ENCODE data around the gene GABRR3.

GABRR3 gene

DNA sequence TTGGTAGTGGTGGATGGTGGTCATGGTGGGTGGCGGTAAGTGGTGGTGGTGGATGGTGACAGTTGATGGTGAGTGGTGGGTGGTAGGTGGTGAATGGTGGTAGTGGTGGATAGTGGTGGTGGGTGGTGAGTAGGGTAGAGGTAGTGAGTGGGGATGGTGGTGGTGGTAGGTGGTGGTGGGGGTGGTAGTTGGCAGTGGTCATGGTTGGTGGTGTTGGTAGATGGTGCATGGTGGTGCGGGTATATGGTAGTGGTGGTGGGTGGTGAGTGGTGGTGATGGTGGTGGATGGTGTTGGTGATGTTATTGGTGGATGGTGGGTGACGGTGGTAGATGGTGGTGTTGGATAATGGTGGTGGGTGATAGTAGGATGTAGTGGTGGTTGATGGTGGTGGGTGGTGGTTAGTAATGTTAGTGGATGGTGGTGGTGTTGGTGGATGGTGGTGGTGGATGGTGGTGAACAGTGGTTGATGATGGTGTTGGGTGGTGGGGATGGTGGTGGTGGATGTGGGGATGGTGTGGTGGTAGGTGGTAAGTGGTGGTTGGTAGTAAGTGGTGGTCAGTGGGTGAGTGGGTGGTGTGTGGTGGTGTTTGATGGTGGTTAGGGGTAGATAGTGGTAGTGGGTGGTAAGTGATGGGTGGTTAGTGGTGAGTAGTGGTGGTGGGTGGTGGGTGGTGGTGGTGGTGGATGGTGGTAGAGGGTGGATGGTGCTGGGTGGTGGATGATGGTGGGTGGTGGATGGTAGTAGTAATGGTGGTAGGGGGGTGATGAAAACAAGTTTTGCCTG is 46.1 kb downstream of the GABRR3 start:
- no peak for DNase-seq

GRCh38 chr3:97987306-97987705 is 47.8 kb downstream of the GABRR3 start:
- DNase-seq: no peak

GRCh38 chr3:97983933-97984491 is 51.1 kb downstream of the GABRR3 start:
- DNase-seq: no peak

DNA sequence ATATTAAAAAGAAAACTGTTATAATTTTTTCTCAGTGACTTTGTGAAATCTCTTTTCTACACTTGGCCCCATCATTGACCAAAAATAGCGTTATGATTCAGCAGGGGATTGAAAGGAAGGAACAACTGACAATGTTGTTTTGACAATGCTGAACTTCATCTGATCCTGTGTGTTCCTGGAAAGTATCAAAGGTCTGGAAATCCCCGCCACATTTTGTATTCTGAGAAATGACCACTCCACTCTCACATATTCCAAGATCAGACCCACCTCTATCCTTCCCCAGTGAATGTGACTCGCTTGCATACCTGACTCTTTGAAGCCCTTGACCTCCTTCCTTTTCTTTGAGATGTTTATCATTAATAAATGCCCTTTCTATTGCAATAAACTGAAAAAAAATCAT is 53.2 kb downstream of the GABRR3 start:
- no peak for DNase-seq

DNA sequence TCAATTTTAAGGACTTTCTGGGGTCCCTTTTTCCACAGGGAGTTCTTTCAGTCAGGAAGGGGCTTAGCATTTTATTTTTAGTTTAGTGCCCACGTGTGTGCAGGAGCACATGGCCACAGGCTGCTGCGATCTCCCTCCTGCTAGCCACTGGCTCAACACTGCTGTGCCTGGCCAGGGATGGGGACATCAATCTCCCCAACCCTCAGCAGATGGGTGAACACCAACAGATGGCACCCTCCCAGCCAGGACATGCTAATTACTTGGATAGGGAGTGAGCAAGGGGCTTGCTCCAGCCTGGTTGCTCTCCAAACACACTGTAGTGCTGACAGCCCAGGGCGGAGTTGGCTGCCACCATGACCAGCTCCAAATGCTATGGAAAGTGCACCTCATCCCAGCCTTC is 55.5 kb downstream of the GABRR3 start:
- DNase-seq: no peak

DNA sequence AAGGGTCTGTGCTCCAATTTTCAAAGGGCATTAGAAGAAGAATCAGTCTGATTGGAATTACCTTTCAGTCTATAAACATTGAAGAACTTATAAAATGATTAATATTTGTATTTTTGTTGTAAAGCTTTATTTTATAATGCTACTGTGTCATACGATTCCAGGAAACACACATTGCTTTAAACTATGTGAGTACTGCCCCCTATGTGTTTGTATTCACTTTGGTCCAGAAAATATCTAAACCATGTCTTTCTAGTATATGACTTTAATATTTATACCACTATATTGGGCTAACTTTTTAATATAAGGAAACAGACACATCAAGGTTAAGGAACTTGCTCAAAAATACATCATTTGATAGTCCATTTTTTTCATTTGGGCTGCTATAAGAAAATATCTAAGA is 59.6 kb downstream of the GABRR3 start:
- no peak for DNase-seq

- no peak for DNase-seq
Measured at GRCh38 chr3:97974996-97975395, 60.1 kb downstream of the GABRR3 start.

- no peak for DNase-seq
Measured at GRCh38 chr3:97972976-97973375, 62.1 kb downstream of the GABRR3 start.

DNA sequence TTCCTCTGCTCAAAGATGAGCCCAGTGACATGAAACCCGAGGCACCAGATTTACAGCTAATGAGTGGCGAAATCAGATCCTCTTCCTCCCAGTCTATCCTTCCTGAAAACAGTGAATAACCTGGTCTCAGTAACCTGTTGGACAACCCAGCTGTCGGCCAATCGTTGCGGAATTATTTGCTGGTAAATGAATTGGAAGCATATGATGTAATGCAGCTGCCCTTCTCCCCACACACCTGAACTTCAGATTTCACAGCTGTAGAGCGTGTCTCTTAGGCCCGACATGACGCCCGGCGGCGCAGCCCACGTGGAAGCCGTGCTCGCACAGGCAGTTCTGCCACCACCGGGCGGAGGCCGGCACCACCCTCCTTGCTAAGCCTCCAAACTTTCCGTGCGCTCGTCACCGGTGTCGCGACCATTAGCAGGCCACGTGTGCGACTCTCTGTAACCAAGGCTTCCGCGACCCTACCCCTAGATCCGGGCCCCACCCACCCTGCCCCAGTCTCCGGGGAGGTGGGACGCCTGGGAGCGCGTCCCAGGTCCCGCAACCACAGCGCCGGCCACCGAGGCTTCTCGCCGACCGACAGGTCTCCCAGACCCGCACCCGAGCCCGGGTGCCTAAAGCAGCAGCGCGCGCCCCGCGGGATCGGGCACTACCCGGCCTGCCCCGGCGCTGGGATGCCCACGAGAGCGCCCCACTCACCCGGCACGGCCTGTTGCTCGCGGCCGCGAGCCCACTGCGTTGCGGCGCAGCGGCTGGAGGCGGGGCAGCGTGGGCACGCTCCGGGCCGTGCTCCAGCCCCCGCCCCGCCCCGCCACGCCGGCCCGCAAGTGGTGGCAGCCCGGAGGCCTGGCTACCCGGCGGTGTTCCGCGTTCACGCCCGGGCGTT is 63.2 kb downstream of the GABRR3 start, which contains the start of gene RIOX2:
RIOX2 (minus strand) TSS at position 753 of the 889 bp plus-strand sequence. CDS start 4,838 bp downstream, outside the sequence.
- no peak for DNase-seq

DNA sequence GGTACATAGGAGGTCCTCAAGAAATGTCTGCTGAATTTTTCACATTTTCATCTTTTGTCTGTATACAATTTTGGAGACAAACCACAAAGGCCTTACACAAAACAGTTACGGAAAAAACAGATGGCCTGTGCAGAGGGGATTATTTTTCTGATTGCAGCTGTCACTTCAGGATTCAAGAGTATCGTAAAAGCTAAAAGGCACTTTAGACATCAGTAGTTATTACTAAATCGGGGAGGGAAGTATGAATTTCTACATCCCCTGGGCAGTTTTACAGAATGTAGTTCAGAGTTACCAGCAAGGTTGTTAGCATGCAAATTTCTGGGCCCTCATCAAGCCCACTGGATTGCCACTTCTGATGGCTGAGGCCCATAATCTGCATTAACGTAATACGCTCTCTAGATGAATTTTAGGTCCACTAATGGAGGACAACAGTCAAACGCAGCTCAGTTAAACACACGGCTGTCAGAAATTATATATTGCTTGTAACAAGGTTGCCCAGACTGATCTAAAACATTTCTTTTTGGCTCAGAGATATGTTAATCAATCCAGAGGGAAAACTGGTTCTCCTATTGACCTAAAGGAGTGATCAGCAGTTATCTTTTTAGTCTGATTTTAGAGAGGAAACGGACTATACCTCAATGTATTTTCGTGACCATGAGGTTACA is 64.0 kb downstream of the GABRR3 start:
- DNase-seq: no peak

DNA sequence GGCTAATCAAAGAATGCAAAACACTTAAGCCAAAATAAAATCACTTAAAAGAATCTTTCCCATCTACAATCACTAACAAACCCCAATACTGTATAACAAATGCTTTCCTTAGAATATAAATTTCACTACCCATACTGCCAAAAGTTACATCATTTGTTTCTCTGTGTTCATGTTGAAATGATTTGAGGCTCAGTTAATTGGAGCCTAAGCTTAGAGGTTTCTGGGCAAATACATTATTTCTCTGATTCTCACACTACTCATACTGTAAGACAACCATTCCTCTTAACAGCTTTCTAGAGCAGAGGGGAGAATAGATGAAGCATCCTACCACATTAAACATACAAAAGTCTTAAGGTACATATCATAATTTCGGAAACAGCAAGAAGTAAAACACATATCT is 65.0 kb downstream of the GABRR3 start:
- DNase-seq: no peak

GRCh38 chr3:97969541-97969940 is 65.6 kb downstream of the GABRR3 start:
- no peak for DNase-seq

DNA sequence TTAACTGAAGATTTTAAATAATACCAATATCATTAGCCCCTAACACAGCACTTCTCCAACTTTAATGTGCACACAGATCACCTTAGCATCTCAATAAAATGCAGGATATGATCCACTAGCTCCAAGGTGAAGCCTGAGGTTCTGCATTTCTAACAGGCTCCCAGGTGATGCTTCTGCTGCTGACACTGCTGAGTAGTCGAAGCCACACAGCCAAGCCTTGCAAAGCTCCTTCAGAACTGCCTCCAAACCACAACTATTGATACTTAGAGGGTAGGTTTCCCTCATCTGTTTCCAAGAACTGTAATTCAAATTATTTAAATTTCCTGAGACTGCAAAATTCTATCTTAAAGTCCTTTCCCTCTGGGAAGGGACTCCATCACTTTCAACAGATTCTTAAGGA is 66.7 kb downstream of the GABRR3 start:
- DNase-seq: no peak

GRCh38 chr3:97967966-97968365 is 67.1 kb downstream of the GABRR3 start:
- no peak for DNase-seq

- no peak for DNase-seq
Measured at GRCh38 chr3:97960993-97961766, 73.9 kb downstream of the GABRR3 start.

- DNase-seq: no peak
Measured at GRCh38 chr3:97960551-97960950, 74.6 kb downstream of the GABRR3 start.

- no peak for DNase-seq
Measured at GRCh38 chr3:97959872-97960271, 75.2 kb downstream of the GABRR3 start.

DNA sequence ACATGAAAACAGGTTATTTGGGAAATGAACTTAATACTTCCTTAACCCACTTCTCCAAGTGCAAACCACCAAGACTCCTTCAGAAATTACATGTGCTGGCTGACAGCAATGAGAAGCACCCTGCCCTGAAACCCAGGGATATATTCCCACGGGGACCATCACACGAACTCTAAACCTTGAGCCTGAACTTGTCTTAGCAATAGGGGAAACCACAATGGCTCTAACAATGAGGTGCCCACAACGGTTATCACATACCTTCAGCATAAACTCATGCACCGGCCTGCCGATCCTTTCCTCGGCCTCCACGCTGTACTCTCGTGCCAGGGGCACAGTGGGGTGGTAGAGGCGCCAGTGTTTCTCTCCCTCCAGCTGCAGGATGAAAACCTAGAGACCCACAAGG is 76.3 kb downstream of the GABRR3 start:
- no peak for DNase-seq

DNA sequence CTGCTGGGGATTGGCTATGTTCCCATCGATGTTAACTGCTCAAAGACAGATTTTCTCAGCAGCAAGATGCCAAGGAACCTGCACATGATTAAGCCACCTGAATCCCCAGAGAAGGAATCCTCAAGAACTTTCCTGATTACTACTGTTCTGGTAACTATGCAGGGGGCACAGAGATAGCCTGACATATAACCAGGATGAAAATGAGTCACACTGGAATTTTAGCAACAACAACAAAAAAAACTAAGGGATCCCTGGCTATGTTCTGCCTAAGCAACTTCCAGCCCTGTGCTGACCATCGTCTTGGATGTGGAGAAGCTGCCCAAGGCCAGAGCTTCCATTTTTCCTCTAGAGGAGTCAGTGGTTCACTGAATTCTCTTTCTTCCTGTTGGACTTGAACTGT is 76.7 kb downstream of the GABRR3 start:
- no peak for DNase-seq

GRCh38 chr3:97957617-97958311 is 77.4 kb downstream of the GABRR3 start:
- DNase-seq: no peak

DNA sequence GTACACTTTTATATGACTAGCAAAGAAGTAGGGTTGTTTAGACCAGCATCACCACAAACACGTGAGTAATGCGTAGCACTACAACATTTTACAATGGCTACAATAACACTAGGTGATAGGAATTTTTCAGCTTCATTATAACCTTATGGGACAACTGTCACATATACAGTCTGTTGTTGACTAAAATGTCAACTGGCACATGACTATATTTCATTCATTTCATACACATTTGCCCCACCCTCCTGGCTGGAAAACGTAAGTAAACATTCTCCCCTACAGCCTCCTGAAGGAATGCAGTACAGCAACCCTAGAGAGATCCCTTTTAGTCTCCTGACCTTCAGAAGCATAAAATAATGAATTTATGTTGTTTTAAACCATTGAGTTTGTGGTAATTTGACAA is 79.1 kb downstream of the GABRR3 start:
- no peak for DNase-seq
